ENCODE measurements around the gene TPSB2.

Gene TPSB2

DNA sequence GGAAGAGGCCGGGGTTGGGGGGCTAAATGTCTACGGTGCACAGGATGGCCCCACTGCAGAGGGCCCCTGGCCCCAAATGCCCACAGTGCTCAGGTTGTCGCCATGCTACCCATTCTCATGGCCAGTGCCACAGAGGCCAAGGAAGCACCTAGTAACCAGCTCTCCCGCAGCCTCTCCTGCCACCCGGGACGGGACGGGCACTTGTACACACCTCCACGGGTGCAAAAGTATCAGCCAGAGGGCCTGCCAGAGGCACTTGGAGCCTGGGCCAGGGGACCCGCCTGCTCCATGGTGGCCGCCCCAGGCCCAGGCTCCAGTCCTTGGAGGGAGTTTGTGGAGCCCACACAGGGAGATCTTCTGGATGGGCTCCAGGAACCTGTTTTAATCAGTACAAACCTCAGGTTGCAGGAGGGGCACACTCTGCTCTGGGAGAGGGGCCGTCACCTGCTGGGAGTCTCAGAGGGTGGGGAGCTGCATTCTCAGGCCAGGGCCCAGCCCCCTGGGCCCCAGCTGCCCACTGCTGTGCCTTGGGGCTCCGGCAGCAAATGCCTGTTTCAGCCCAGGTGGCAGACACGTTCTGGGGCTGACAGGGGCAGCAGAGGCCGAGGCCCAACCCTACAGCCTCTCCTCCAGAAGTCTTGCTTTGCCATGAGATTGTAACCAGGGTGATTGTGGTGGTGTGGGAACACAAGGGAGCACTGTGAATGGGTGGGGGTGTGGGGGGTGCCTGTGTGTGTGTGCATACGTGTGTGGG lies 33.8 kb upstream of the TPSB2 start:
- Histone ChIP-seq H3K4me1 (ENCODE audit: control insufficient read depth, insufficient read depth, low read length) (no peaks in the 10 kb centered on the region), H3K36me3 (ENCODE audit: control insufficient read depth in 2 of 2, insufficient read depth in 1 of 2, low read length in 2 of 2) (no peaks in the 10 kb centered on the region), H3K9me3 (ENCODE audit: control insufficient read depth, insufficient read depth, low read depth, low read length) (no peaks in the 10 kb centered on the region), H3K4me3 (ENCODE audit: low read depth, low read length) (no peak overlapping the region), H3K27ac (ENCODE audit: extremely low read depth, low read depth, low read length) (no peak overlapping the region)
- ChIA-PET POLR2A (interaction anchor here (0.6 kb wide), 1 partner anchor 82 kb away, joined by 5 read pairs; no protein-coding TSS in a partner anchor), CTCF (no interaction called here)
- no peak for TF ChIP-seq ZSCAN23 (tag by site-specific recombination; IDR thresholded peaks at IDR 0.05)
- TF ChIP-seq GLIS1 (tag by site-specific recombination; IDR thresholded peaks at IDR 0.05) = peak; percentile 55
- TF ChIP-seq, protein P1, sequence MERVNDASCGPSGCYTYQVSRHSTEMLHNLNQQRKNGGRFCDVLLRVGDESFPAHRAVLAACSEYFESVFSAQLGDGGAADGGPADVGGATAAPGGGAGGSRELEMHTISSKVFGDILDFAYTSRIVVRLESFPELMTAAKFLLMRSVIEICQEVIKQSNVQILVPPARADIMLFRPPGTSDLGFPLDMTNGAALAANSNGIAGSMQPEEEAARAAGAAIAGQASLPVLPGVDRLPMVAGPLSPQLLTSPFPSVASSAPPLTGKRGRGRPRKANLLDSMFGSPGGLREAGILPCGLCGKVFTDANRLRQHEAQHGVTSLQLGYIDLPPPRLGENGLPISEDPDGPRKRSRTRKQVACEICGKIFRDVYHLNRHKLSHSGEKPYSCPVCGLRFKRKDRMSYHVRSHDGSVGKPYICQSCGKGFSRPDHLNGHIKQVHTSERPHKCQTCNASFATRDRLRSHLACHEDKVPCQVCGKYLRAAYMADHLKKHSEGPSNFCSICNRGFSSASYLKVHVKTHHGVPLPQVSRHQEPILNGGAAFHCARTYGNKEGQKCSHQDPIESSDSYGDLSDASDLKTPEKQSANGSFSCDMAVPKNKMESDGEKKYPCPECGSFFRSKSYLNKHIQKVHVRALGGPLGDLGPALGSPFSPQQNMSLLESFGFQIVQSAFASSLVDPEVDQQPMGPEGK (tag by site-specific recombination; IDR thresholded peaks at IDR 0.05) = peak; percentile 19; the same call in 1 of the 2 replicates
- no peak for TF ChIP-seq ZNF449 (tag by site-specific recombination; IDR thresholded peaks at IDR 0.05)
- TF ChIP-seq TSHZ1 (tag by site-specific recombination; IDR thresholded peaks at IDR 0.05; ENCODE audit: borderline replicate concordance) = no peak
- TF ChIP-seq ZNF664 (tag by site-specific recombination; IDR thresholded peaks at IDR 0.05) = no peak
- no peak for TF ChIP-seq ZNF354C (tag by site-specific recombination; IDR thresholded peaks at IDR 0.05; ENCODE audit: borderline replicate concordance, low read depth)
- peak; percentile 49 for TF ChIP-seq ZIC2 (tag by site-specific recombination; IDR thresholded peaks at IDR 0.05)
- TF ChIP-seq ZNF335 (tag by site-specific recombination; conservative IDR thresholded peaks at IDR 0.05) = peak; percentile 38
- no peak for TF ChIP-seq ZNF600 (tag by site-specific recombination; IDR thresholded peaks at IDR 0.05)
- no peak for TF ChIP-seq ZNF211 (tag by site-specific recombination; IDR thresholded peaks at IDR 0.05; ENCODE audit: low read depth)

DNA sequence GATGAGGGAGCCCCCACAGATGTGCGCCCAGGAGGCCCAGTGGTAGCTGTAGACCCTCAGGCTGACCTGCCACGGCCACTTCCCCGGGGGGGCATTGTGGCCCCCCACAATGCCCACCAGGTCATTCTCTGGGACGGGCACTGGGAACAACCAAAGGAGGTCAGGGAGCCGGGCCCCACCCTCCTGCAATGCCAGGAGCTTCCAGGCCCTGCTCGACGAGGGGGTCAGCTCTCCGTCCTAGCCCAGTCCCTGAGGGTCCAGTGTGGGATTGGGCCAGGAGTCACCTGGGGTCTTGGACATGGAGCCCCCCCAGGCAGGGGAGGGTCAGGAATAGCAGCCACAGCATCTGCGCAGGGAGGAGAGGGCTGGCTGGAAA lies 32.9 kb upstream of the TPSB2 start:
- H3K4me1 ChIP-seq (ENCODE audit: control insufficient read depth, insufficient read depth, low read length) = no peaks in the 10 kb centered on the region
- no peak overlapping the region for H3K27ac ChIP-seq (ENCODE audit: extremely low read depth, low read depth, low read length)
- TF ChIP-seq GLIS2 (tag by site-specific recombination; IDR thresholded peaks at IDR 0.05) (peak; percentile 45), ZNF514 (tag by site-specific recombination; IDR thresholded peaks at IDR 0.05) (no peak), ZNF341 (tag by site-specific recombination; IDR thresholded peaks at IDR 0.05; ENCODE audit: low read depth) (peak; percentile 37)
- no peak overlapping the region for H3K4me3 ChIP-seq (ENCODE audit: low read depth, low read length)
- no peaks in the 10 kb centered on the region for H3K36me3 ChIP-seq (ENCODE audit: control insufficient read depth in 2 of 2, insufficient read depth in 1 of 2, low read length in 2 of 2)
- ChIA-PET POLR2A (no interaction called here), CTCF (interaction anchor here (0.6 kb wide), 1 partner anchor 101 kb away, joined by 8 read pairs; no protein-coding TSS in a partner anchor)
- H3K9me3 ChIP-seq (ENCODE audit: control insufficient read depth, insufficient read depth, low read depth, low read length) = no peaks in the 10 kb centered on the region
